ENCODE data around the gene MACROD2. TPM values are rescaled to one million over a fixed set of nuclear protein-coding genes. Genes with fewer than 3 reads are reported as not detected.
"Not testable (repeated sequence)": the region's sequence is repeated elsewhere in the genome, so short reads cannot be mapped to it uniquely, and the experiment has no call there.

MACROD2 gene
- total and polyA plus RNA-seq, 2 of the 4 experiments (the other 2 are of a cell fraction): not detected

DNA sequence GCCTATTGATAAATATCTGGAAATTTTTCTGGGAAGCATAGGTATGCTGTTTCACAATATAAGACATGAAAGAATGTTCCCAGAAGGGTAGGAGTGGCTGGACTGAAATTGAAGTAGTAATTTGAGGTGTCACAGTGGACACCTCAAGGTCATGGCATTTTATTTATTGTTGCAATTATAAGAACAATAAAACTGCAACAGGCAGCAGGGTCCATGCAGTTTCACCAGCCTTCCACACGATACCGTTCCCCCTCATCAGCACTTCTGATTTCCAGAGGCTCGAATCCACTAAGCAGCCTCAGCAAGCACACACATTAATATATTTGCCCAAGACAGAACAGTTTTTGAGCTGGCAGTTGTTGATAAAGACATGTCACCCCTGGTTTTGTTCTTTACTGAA lies 1540.5 kb downstream of the MACROD2 start:
- no peak overlapping the region for H2BK15ac ChIP-seq (ENCODE audit: low read depth, low read length)
- no peak overlapping the region for H3K4ac ChIP-seq (ENCODE audit: low read depth, low read length)
- ChIA-PET CTCF (no interaction called here), POLR2A (ENCODE audit: unreplicated experiment) (no interaction called here)
- no peak overlapping the region for H2BK20ac ChIP-seq (ENCODE audit: low read depth, low read length)
- DNase-seq: no peak
- no peak overlapping the region for H2BK120ac ChIP-seq (ENCODE audit: low read depth, low read length)
- no peak for ATAC-seq (ENCODE audit: low read depth)
- H4K8ac ChIP-seq (ENCODE audit: low read depth in 2 of 2, low read length in 2 of 2): no peak overlapping the region
- H3K36me3 ChIP-seq (ENCODE audit: control insufficient read depth, insufficient read depth, low read length): no peaks in the 10 kb centered on the region
- H3K14ac ChIP-seq (replicated peaks; ENCODE audit: low read depth, low read length): no peak overlapping the region
- H3K56ac ChIP-seq (ENCODE audit: extremely low read depth, insufficient read depth, low read length): no peak overlapping the region
- H3K4me3 ChIP-seq (ENCODE audit: insufficient read depth, low read depth, low read length): no peak overlapping the region
- H2AFZ ChIP-seq (replicated peaks; ENCODE audit: low read length, poor library complexity): no peak overlapping the region
- TF ChIP-seq RCOR1 (IDR thresholded peaks at IDR 0.05; ENCODE audit: insufficient replicate concordance, low read length): no peak
- TF ChIP-seq, protein P1, sequence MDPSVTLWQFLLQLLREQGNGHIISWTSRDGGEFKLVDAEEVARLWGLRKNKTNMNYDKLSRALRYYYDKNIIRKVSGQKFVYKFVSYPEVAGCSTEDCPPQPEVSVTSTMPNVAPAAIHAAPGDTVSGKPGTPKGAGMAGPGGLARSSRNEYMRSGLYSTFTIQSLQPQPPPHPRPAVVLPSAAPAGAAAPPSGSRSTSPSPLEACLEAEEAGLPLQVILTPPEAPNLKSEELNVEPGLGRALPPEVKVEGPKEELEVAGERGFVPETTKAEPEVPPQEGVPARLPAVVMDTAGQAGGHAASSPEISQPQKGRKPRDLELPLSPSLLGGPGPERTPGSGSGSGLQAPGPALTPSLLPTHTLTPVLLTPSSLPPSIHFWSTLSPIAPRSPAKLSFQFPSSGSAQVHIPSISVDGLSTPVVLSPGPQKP (IDR thresholded peaks at IDR 0.05; ENCODE audit: borderline replicate concordance, low read depth, low read length): no peak
- TF ChIP-seq MAZ (IDR thresholded peaks at IDR 0.05; ENCODE audit: borderline replicate concordance, low read depth, low read length): no peak
- no peak for TF ChIP-seq NFE2L2 (IDR thresholded peaks at IDR 0.05; ENCODE audit: low read depth, low read length)
- no peak for TF ChIP-seq MAFK (IDR thresholded peaks at IDR 0.05; ENCODE audit: low read depth, low read length)
- no peak for TF ChIP-seq CEBPB (IDR thresholded peaks at IDR 0.05; ENCODE audit: low read depth, low read length)
- no peaks in the 10 kb centered on the region for H3K79me1 ChIP-seq (ENCODE audit: low read depth in 1 of 2, low read length in 2 of 2)
- no peaks in the 10 kb centered on the region for H4K20me1 ChIP-seq (ENCODE audit: insufficient read depth, low read length)
- H3K4me2 ChIP-seq (ENCODE audit: low read depth, low read length): no peak overlapping the region
- H3K27ac ChIP-seq (ENCODE audit: insufficient read depth, low read length): no peak overlapping the region
- no peak overlapping the region for H3K9ac ChIP-seq (ENCODE audit: low read depth, low read length)
- dilution Hi-C loops (cut with HindIII; ENCODE audit: low sequenced_read_pairs, unreplicated experiment): no loop called here
- H2BK5ac ChIP-seq (ENCODE audit: low read depth, low read length, poor library complexity, severe bottlenecking): no peak overlapping the region
- no peak overlapping the region for H3K23ac ChIP-seq (ENCODE audit: low read depth, low read length)
- 100% methylated on average over 1 of the region's 3 CpGs; no CpG with 5 or more reads in 1 of the 2 experiments for WGBS, 2 experiments (ENCODE audit: extremely low coverage in 2 of 2, insufficient read length in 1 of 2)
- H3K4me1 ChIP-seq (ENCODE audit: control insufficient read depth, insufficient read depth, low read length): no peaks in the 10 kb centered on the region
- no peak overlapping the region for H2AK9ac ChIP-seq (replicated peaks; ENCODE audit: low read depth, low read length, poor library complexity)
- no peak overlapping the region for H4K91ac ChIP-seq (ENCODE audit: insufficient read depth, low read depth, low read length)
- no peak overlapping the region for H2AK5ac ChIP-seq (ENCODE audit: low read depth, low read length)
- H3K9me3 ChIP-seq (ENCODE audit: control insufficient read depth, insufficient read depth, low read length): no peaks in the 10 kb centered on the region
- H4K5ac ChIP-seq (ENCODE audit: low read depth, low read length): no peak overlapping the region
- H3K27me3 ChIP-seq (ENCODE audit: control insufficient read depth, insufficient read depth, low read length): no peaks in the 10 kb centered on the region
- in situ Hi-C loops (cut with MboI; ENCODE audit: low sequenced_read_pairs): no loop called here
- BruUV-seq (replicated peaks): no TSS peak
- no peaks in the 10 kb centered on the region for H3K9me1 ChIP-seq (ENCODE audit: insufficient read depth, low read length)
- H3K18ac ChIP-seq (ENCODE audit: low read depth, low read length): no peak overlapping the region
- intact Hi-C loops (cut with micrococcal nuclease): no loop called here

DNA sequence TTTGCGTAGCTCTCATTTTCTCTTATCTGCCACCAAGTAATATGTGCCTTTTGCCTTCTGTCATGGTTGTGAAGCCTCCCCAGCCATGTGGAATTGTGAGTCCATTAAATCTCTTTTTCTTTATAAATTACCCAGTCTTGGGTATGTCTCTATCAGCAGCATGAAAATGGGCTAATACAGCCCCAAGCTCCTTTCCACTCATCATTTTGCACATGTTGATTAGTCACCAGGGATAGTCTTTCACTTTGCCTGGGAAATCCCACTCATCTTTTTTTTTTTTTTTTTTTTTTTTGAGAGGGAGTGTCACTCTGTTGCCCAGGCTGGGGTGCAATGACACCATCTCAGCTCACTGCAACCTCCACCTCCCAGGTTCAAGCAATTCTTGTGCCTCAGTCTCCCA lies 1541.9 kb downstream of the MACROD2 start:
- in situ Hi-C loops (cut with MboI; ENCODE audit: low sequenced_read_pairs); H3K9me3 ChIP-seq (ENCODE audit: control insufficient read depth, insufficient read depth, low read length); H3K18ac ChIP-seq (ENCODE audit: low read depth, low read length); H4K8ac ChIP-seq (ENCODE audit: low read depth in 2 of 2, low read length in 2 of 2); H4K91ac ChIP-seq (ENCODE audit: insufficient read depth, low read depth, low read length); H3K36me3 ChIP-seq (ENCODE audit: control insufficient read depth, insufficient read depth, low read length); H3K4me1 ChIP-seq (ENCODE audit: control insufficient read depth, insufficient read depth, low read length); DNase-seq; H3K56ac ChIP-seq (ENCODE audit: extremely low read depth, insufficient read depth, low read length); H4K20me1 ChIP-seq (ENCODE audit: insufficient read depth, low read length); H4K5ac ChIP-seq (ENCODE audit: low read depth, low read length); H2AK5ac ChIP-seq (ENCODE audit: low read depth, low read length); H2AFZ ChIP-seq (replicated peaks; ENCODE audit: low read length, poor library complexity); dilution Hi-C loops (cut with HindIII; ENCODE audit: low sequenced_read_pairs, unreplicated experiment); H2BK15ac ChIP-seq (ENCODE audit: low read depth, low read length); H3K4ac ChIP-seq (ENCODE audit: low read depth, low read length); H2AK9ac ChIP-seq (replicated peaks; ENCODE audit: low read depth, low read length, poor library complexity); BruUV-seq (replicated peaks); POLR2A ChIA-PET (ENCODE audit: unreplicated experiment); H3K27ac ChIP-seq (ENCODE audit: insufficient read depth, low read length); H3K9ac ChIP-seq (ENCODE audit: low read depth, low read length); H2BK120ac ChIP-seq (ENCODE audit: low read depth, low read length); H3K23ac ChIP-seq (ENCODE audit: low read depth, low read length); ATAC-seq (ENCODE audit: low read depth); CTCF ChIA-PET; H3K79me1 ChIP-seq (ENCODE audit: low read depth in 1 of 2, low read length in 2 of 2); H3K14ac ChIP-seq (replicated peaks; ENCODE audit: low read depth, low read length); H3K27me3 ChIP-seq (ENCODE audit: control insufficient read depth, insufficient read depth, low read length); H3K9me1 ChIP-seq (ENCODE audit: insufficient read depth, low read length); H3K4me3 ChIP-seq (ENCODE audit: insufficient read depth, low read depth, low read length); intact Hi-C loops (cut with micrococcal nuclease); H2BK5ac ChIP-seq (ENCODE audit: low read depth, low read length, poor library complexity, severe bottlenecking); H3K4me2 ChIP-seq (ENCODE audit: low read depth, low read length); H2BK20ac ChIP-seq (ENCODE audit: low read depth, low read length): not testable (repeated sequence)
- no CpG with 5 or more reads among the region's 1 CpG for WGBS, 2 experiments (ENCODE audit: extremely low coverage in 2 of 2, insufficient read length in 1 of 2)

Data from IMR-90 (cell line).